B cell (primary cell): ENCODE measurements around the gene RAD21L1.

Experiments used
- EZH2 ChIP-seq: IDR thresholded peaks from 2 replicates; pipeline ENCODE4 v1.6.1; 2012; ENCODE audit warnings: borderline replicate concordance, low read depth, mild to moderate bottlenecking, moderate library complexity, low read length; ENCODE audit not compliant: insufficient read depth, poor library complexity, severe bottlenecking
- TF ChIP-seq, protein P1 (sequence below): fragments of 200-600 bp; IDR thresholded peaks from one replicate; pipeline ENCODE4 v1.8.0; 2022; ENCODE audit warnings: antibody characterized with exemption, mild to moderate bottlenecking

DNA sequence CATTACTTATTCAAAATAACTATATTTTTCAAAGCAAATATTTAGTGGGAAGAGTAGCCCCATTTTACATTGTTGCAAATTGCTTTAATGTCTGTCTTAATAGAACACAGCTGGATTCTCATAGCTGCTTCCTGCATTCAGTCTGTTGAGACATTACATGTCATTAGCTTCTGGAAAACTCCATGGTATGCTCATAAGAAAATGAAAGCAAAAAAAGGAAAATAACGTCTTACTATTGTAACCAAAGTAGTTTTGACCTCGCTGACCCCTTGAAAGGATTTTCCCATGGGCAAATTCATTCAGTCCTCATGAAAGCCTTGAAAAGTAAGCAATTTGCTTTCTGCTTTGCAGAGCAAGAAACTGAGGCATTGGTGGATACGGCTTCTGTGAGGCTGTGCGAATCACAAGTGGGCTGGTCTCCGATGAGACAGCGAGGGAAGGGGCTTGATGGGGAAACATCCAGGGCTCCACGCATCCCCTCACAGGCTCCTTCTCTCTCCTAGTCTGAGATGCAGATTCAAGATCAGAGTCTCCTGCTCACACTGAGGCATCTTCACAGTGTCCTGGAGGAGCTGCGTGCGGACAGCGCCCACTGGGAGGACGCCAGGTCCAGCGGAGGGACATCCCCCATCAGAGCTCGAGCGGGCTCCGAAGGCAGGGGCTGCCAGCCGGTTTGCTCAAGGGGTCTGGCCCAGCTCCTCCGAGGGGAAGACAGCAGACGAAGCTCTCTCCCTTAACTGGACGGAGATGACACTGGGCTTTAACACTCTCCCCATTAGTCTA, 19.3 kb upstream of the RAD21L1 start:
- TF ChIP-seq, protein P1, sequence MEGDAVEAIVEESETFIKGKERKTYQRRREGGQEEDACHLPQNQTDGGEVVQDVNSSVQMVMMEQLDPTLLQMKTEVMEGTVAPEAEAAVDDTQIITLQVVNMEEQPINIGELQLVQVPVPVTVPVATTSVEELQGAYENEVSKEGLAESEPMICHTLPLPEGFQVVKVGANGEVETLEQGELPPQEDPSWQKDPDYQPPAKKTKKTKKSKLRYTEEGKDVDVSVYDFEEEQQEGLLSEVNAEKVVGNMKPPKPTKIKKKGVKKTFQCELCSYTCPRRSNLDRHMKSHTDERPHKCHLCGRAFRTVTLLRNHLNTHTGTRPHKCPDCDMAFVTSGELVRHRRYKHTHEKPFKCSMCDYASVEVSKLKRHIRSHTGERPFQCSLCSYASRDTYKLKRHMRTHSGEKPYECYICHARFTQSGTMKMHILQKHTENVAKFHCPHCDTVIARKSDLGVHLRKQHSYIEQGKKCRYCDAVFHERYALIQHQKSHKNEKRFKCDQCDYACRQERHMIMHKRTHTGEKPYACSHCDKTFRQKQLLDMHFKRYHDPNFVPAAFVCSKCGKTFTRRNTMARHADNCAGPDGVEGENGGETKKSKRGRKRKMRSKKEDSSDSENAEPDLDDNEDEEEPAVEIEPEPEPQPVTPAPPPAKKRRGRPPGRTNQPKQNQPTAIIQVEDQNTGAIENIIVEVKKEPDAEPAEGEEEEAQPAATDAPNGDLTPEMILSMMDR = no peak
- TF ChIP-seq EZH2 = no peak
